CD4-positive, alpha-beta memory T cell (primary cell): ENCODE results near the gene GOLGA3. TPM values are rescaled to one million over a fixed set of nuclear protein-coding genes. Genes with fewer than 3 reads are reported as not detected.
A peak's percentile ranks its signal among the peaks of the same experiment; 100 is the strongest.
"Not testable (repeated sequence)": the region's sequence is repeated elsewhere in the genome, so short reads cannot be mapped to it uniquely, and the experiment has no call there.

Experiments used
- CTCF ChIA-PET: fragments of 350-600 bp; sonication (Branson Sonifier 250); formaldehyde crosslinking; loops from one replicate; lab custom pipeline; 2021; ENCODE audit warnings: inconsistent platforms; ENCODE audit not compliant: partially characterized antibody; lab: Charles Lee
- POLR2A ChIA-PET: fragments of 350-600 bp; sonication (Branson Sonifier 250); formaldehyde crosslinking; loops from one replicate; lab custom pipeline; 2021; ENCODE audit not compliant: partially characterized antibody; lab: Charles Lee
- DNase-seq, 5 donors: peaks; one replicate each; pipeline versions ENCODE4 v3.0.0 to v3.0.0-alpha.2; 2020 to 2022; ENCODE audit warnings: mixed read lengths in 1 of 5
- H3K27ac ChIP-seq: one replicate; pipeline ENCODE4 v1.7.0; 2013; ENCODE audit warnings: low read depth, low read length
- H3K27me3 ChIP-seq: 2 replicates; pipeline ENCODE4 v1.7.0; 2013; ENCODE audit warnings: mild to moderate bottlenecking, low read length, moderate library complexity; ENCODE audit not compliant: insufficient read depth
- H3K36me3 ChIP-seq: 2 replicates; pipeline ENCODE4 v1.7.0; 2013; ENCODE audit warnings: mild to moderate bottlenecking, low read length, moderate library complexity; ENCODE audit not compliant: insufficient read depth
- H3K4me1 ChIP-seq: 2 replicates; pipeline ENCODE4 v1.7.0; 2013; ENCODE audit warnings: mild to moderate bottlenecking, low read length, moderate library complexity; ENCODE audit not compliant: insufficient read depth
- H3K4me3 ChIP-seq, 2 donors: one replicate each; pipeline ENCODE4 v1.7.0; 2013; ENCODE audit warnings: low read length in 2 of 2, mild to moderate bottlenecking in 1 of 2
- H3K9me3 ChIP-seq, 2 donors: one replicate each; pipeline ENCODE4 v1.7.0; 2013; ENCODE audit warnings: low read length in 2 of 2, control low read depth in 1 of 2; ENCODE audit not compliant: control insufficient read depth in 1 of 2
- H3K27ac Mint-ChIP-seq, 7 donors: one replicate each; pipeline ENCODE4 v1.8.0; 2020 to 2021; ENCODE audit warnings: mixed read lengths in 7 of 7, mild to moderate bottlenecking in 6 of 7, inconsistent platforms in 3 of 7, moderate library complexity in 3 of 7
- H3K27me3 Mint-ChIP-seq, 2 donors: one replicate each; pipeline ENCODE4 v1.8.0; 2020 to 2021; ENCODE audit warnings: mixed read lengths in 2 of 2
- H3K36me3 Mint-ChIP-seq, 2 donors: one replicate each; pipeline ENCODE4 v1.8.0; 2020 to 2021; ENCODE audit warnings: mixed read lengths in 2 of 2, inconsistent platforms in 1 of 2, mild to moderate bottlenecking in 1 of 2
- H3K4me1 Mint-ChIP-seq, 4 donors: one replicate each; pipeline ENCODE4 v1.8.0; 2020 to 2021; ENCODE audit warnings: mixed read lengths in 4 of 4, mild to moderate bottlenecking in 1 of 4
- H3K4me3 Mint-ChIP-seq, 8 donors: one replicate each; pipeline ENCODE4 v1.8.0; 2020 to 2021; ENCODE audit warnings: mixed read lengths in 8 of 8, mild to moderate bottlenecking in 7 of 8, moderate library complexity in 6 of 8, inconsistent platforms in 3 of 8
- H3K9me3 Mint-ChIP-seq, 8 donors: one replicate each; pipeline ENCODE4 v1.8.0; 2020 to 2021; ENCODE audit warnings: mixed read lengths in 8 of 8, mild to moderate bottlenecking in 5 of 8, inconsistent platforms in 3 of 8, moderate library complexity in 1 of 8
- intact Hi-C: fragments of 100-400 bp; cut with micrococcal nuclease; formaldehyde crosslinking; loops from one replicate; pipeline ENCODE4 v1.15.1; 2023
- polyA plus RNA-seq, 2 donors: library from polyadenylated mRNA; unstranded; fragments of 300-500 nt; fragmentation: Illumina TruSeq; gene quantifications; one replicate each; pipeline ENCODE4 v1.2.3, GENCODE V29; 2021
- total RNA-seq, 2 experiments: library from RNA; stranded (reverse); gene quantifications; one replicate each; pipeline ENCODE4 v1.2.3, GENCODE V29; 2021

The GOLGA3 gene
- total and polyA plus RNA-seq, 4 experiments from 2014 or later = 0.35 to 67.6 (median 38.3) TPM

DNA sequence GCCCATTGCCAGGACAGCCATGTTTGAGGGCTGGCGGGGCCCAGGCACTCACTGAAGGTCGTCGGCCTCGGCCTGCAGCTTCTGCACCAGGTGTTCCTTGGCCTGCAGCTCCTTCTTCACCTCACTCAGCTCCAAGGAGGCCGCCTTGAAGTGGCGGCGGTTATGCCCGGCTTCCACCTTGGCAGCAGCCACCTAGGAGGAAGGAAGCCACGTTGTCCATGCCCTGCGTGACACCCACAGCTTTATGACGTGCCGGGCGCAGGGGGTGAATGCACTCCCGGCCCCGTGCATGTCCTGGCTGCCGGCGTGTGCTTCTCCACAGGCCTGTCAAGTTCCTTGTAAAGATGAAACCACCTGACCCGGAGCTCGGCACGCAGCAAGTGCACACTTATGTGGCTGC lies 51.1 kb downstream of the GOLGA3 start:
- Histone ChIP-seq H3K27me3 (no peaks in the 10 kb centered on the region), H3K4me1 (no peaks in the 10 kb centered on the region), H3K9me3 (no peaks in the 10 kb centered on the region), H3K4me3 (no peak overlapping the region), H3K36me3 (peaks cover 46% of the 10 kb centered on the region), H3K27ac (no peak overlapping the region)
- peaks cover 38 to 66% of the 10 kb centered on the region in 2 donors for H3K36me3 Mint-ChIP-seq
- ChIA-PET CTCF (interaction anchor here (1.3 kb wide), 1 partner anchor 127 kb away, joined by 3 read pairs; no protein-coding TSS in a partner anchor), POLR2A (no interaction called here)
- no peaks in the 10 kb centered on the region for H3K9me3 Mint-ChIP-seq
- no peak overlapping the region for H3K4me3 Mint-ChIP-seq
- H3K27ac Mint-ChIP-seq = no peak overlapping the region
- no peaks in the 10 kb centered on the region for H3K27me3 Mint-ChIP-seq
- intact Hi-C loops = no loop called here
- DNase-seq = no peak
- H3K4me1 Mint-ChIP-seq = peaks cover 0 to 20% (median 1%) of the 10 kb centered on the region in 4 donors

DNA sequence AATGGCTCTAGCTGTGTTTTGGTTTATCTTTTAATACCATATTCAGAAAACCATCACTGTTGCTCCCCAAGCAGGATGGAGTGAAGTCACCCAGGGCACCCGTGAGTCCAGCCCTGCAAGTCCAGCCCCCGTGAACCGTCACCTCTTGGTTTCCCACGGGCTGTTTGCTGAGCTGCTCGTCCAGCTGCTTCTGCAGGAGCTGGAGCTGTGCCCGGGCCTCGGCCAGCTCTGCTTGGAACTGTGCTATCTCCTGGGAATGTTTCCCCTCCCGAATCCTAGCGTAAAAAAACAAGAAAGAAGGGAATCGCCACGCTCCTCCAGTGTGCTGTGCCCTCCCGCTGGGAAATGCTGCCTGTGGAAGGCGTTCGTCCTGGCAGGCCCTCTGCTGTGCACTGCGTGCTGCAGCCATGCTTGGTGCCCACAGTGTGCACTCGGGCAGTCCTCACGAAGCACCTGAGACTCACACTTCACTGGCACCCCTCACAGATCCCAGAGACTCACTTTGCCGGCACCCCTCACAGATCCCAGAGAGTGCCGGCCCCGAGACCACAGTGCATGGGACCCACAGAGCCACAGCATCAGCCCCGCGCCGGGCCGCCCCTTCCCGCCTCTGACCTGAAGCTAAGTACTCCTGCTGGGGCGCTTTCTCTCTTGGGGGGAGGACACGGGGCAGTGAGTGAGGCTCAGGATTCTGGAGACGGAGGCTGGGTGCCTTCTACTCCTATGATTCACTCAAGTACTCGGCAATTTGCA lies 51.7 kb downstream of the GOLGA3 start:
- ChIA-PET CTCF (interaction anchor here (1.2 to 1.3 kb wide), 2 partner anchors 8 to 127 kb away, joined by 3 read pairs; no protein-coding TSS in a partner anchor), POLR2A (no interaction called here)
- H3K4me3 Mint-ChIP-seq = no peak overlapping the region
- peaks cover 0 to 23% (median 3%) of the 10 kb centered on the region in 4 donors for H3K4me1 Mint-ChIP-seq
- H3K4me3 ChIP-seq = no peak overlapping the region
- H3K36me3 ChIP-seq = peaks cover 46% of the 10 kb centered on the region
- no peaks in the 10 kb centered on the region for H3K27me3 Mint-ChIP-seq
- H3K27ac Mint-ChIP-seq = no peak overlapping the region
- H3K9me3 ChIP-seq = no peaks in the 10 kb centered on the region
- no peak for DNase-seq
- H3K36me3 Mint-ChIP-seq = peaks cover 38 to 66% of the 10 kb centered on the region in 2 donors
- H3K9me3 Mint-ChIP-seq = no peaks in the 10 kb centered on the region
- H3K27ac ChIP-seq = no peak overlapping the region
- intact Hi-C loops = no loop called here
- H3K27me3 ChIP-seq = no peaks in the 10 kb centered on the region
- H3K4me1 ChIP-seq = peaks cover under 1% of the 10 kb centered on the region

DNA sequence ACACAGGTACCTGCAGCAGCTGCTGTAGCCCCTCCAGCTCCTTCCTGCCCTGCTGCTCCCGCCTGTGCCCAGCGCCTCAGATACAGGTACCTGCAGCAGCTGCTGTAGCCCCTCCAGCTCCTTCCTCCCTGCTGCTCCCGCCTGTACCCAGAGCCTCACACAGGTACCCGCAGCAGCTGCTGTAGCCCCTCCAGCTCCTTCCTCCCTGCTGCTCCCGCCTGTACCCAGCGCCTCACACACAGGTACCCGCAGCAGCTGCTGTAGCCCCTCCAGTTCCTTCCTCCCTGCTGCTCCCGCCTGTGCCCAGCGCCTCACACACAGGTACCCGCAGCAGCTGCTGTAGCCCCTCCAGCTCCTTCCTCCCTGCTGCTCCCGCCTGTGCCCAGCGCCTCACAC lies 52.4 kb downstream of the GOLGA3 start:
- intact Hi-C loops, H3K4me3 ChIP-seq, H3K4me3 Mint-ChIP-seq, H3K27me3 Mint-ChIP-seq, DNase-seq, H3K9me3 ChIP-seq, H3K4me1 ChIP-seq, H3K27ac ChIP-seq, H3K27me3 ChIP-seq, POLR2A ChIA-PET, H3K9me3 Mint-ChIP-seq, H3K27ac Mint-ChIP-seq: not testable (repeated sequence)
- peaks cover 46% of the 10 kb centered on the region for H3K36me3 ChIP-seq
- peaks cover 32 to 63% of the 10 kb centered on the region in 2 donors for H3K36me3 Mint-ChIP-seq
- peaks cover 3 to 30% (median 10%) of the 10 kb centered on the region in 4 donors for H3K4me1 Mint-ChIP-seq
- CTCF ChIA-PET = interaction anchor here (1.2 to 1.3 kb wide), 2 partner anchors 7 to 128 kb away, joined by 3 read pairs; no protein-coding TSS in a partner anchor

DNA sequence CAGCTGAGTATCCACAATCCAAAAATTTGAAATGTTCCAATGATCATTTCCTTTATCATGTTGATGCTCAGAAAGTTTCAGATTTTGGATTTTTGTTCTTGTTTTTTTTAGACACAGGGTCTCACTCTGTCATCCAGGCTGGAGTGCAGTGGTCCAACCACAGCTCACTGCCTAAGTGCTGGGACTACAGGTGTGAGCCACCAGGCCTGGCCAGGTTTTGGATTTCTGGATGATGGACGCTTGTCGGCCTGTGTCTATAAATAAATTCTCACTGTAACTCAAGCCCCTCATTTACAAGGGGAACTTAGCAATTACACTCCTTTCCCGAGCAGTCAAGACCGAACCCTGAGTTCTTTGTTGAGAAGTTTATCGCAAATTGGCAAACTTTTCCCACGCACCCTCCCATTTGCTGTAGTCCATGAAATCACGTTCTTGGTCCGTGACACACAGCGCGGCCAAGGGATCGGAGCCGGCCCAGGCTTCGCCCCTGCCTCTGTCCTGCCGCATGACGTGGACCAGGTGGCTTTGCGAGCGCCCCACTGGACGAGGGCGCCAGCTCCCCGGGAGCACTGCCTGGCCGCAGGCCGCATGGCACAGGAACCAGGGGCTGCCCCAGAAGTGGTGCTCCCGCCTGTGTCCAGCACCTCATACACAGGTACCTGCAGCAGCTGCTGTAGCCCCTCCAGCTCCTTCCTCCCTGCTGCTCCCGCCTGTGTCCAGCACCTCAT lies 53.0 kb downstream of the GOLGA3 start:
- intact Hi-C loops = no loop called here
- ChIA-PET CTCF (interaction anchor here (0.8 to 1.8 kb wide), 2 partner anchors 11 to 129 kb away, joined by 3 to 9 read pairs; no protein-coding TSS in a partner anchor), POLR2A (interaction anchor here (0.8 kb wide), 1 partner anchor 124 kb away, joined by 3 read pairs; no protein-coding TSS in a partner anchor)
- peaks cover 5 to 33% (median 13%) of the 10 kb centered on the region in 4 donors for H3K4me1 Mint-ChIP-seq
- no peak overlapping the region for H3K27ac ChIP-seq
- H3K27me3 ChIP-seq = no peaks in the 10 kb centered on the region
- no peak for DNase-seq
- no peaks in the 10 kb centered on the region for H3K27me3 Mint-ChIP-seq
- H3K4me3 Mint-ChIP-seq = no peak overlapping the region
- H3K36me3 Mint-ChIP-seq = peaks cover 29 to 58% of the 10 kb centered on the region in 2 donors
- H3K27ac Mint-ChIP-seq = no peak overlapping the region
- no peaks in the 10 kb centered on the region for H3K9me3 ChIP-seq
- H3K4me1 ChIP-seq = peaks cover 11% of the 10 kb centered on the region
- H3K4me3 ChIP-seq = no peak overlapping the region
- no peaks in the 10 kb centered on the region for H3K9me3 Mint-ChIP-seq
- H3K36me3 ChIP-seq = peaks cover 45% of the 10 kb centered on the region

DNA sequence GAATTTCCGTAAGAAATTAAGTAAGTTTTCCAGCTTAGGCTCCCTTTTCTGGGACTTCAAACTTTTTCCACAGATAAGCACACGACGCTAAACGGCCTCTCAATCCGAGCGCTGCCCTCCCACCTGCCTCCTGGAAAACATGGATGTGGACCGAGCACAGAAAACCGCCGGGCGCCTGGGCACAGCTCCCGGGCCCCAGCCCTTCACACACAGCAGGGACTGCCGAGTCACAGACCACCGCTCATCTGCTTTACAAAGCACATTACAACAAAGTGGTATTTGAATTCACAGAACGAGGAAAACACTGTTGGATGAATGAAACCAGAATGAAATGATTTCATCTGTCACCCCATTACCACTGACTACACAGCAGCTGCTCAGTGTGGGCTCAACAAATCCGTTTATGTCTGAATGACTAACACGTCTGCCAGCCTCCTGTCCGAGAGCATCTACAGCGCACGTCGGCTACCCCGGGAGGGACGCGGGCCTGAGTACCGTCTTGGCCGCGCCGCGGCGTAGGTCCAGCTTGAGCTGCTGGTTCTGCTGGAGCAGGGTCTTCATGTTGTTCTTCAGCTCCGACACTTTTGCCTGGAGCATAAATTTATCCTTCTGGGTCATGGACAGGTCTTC lies 53.9 kb downstream of the GOLGA3 start:
- H3K36me3 Mint-ChIP-seq = peaks cover 20 to 50% of the 10 kb centered on the region in 2 donors
- H3K9me3 Mint-ChIP-seq = no peaks in the 10 kb centered on the region
- no peak overlapping the region for H3K4me3 Mint-ChIP-seq
- H3K27ac Mint-ChIP-seq = peak overlapping the region in 1 of 7 donors; percentile 69
- POLR2A ChIA-PET = interaction anchor here (0.8 to 1.9 kb wide), 3 partner anchors 13 to 125 kb away, joined by 3 to 5 read pairs (median 4); partner anchors contain the start of gene GOLGA3
- H3K4me3 ChIP-seq = no peak overlapping the region
- H3K27me3 Mint-ChIP-seq = no peaks in the 10 kb centered on the region
- no peak overlapping the region for H3K27ac ChIP-seq
- no peaks in the 10 kb centered on the region for H3K9me3 ChIP-seq
- no peak for DNase-seq
- H3K27me3 ChIP-seq = no peaks in the 10 kb centered on the region
- peaks cover 36% of the 10 kb centered on the region for H3K36me3 ChIP-seq
- CTCF ChIA-PET = interaction anchor here (0.8 to 1.8 kb wide), 2 partner anchors 10 to 130 kb away, joined by 3 to 9 read pairs; no protein-coding TSS in a partner anchor
- peaks cover 11% of the 10 kb centered on the region for H3K4me1 ChIP-seq
- intact Hi-C loops = no loop called here
- peaks cover 5 to 34% (median 14%) of the 10 kb centered on the region in 4 donors for H3K4me1 Mint-ChIP-seq

DNA sequence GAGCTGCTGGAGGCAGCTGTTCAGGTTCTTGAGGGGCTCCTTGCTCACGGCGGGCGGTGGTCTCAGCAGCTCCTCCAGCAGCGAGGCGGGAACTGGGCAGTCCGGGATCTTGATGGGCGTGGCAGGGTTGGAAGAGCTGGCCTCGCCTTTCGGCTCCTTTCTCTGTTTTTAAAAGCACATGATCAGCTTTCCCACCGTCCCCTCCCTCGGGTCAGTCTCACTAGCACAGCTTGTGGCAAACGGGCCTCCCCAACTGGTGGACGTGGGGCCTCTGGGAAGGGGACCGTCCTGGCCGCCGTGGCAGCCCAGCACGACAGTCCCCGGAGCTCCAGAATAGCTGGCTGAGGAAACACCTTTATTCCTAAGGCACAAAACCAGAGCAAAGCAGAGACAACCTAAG lies 54.5 kb downstream of the GOLGA3 start:
- Histone ChIP-seq H3K27me3 (no peaks in the 10 kb centered on the region), H3K27ac (no peak overlapping the region), H3K9me3 (no peaks in the 10 kb centered on the region), H3K36me3 (peaks cover 31% of the 10 kb centered on the region), H3K4me1 (peaks cover 11% of the 10 kb centered on the region), H3K4me3 (no peak overlapping the region)
- H3K36me3 Mint-ChIP-seq = peaks cover 16 to 44% of the 10 kb centered on the region in 2 donors
- peaks cover 5 to 31% (median 14%) of the 10 kb centered on the region in 4 donors for H3K4me1 Mint-ChIP-seq
- ChIA-PET POLR2A (interaction anchor here (0.9 to 1.9 kb wide), 2 partner anchors 12 to 55 kb away, joined by 4 to 5 read pairs; partner anchors contain the start of gene GOLGA3), CTCF (interaction anchor here (1.8 kb wide), 1 partner anchor 9 kb away, joined by 9 read pairs; no protein-coding TSS in a partner anchor)
- H3K27ac Mint-ChIP-seq = peak overlapping the region in 3 of 7 donors; percentile 14 to 68 (median 53)
- DNase-seq = no peak
- no peaks in the 10 kb centered on the region for H3K9me3 Mint-ChIP-seq
- intact Hi-C loops = no loop called here
- H3K4me3 Mint-ChIP-seq = no peak overlapping the region
- H3K27me3 Mint-ChIP-seq = no peaks in the 10 kb centered on the region
